PC-3 (cell line): ENCODE measurements around the gene SAE1.

Experiments
- EZH2 ChIP-seq: fragments of 300-600 bp; sonication (generic); IDR thresholded peaks from one replicate; pipeline ENCODE4 v1.6.1; 2017; ENCODE audit warnings: antibody characterized with exemption, mild to moderate bottlenecking, low read length; ENCODE audit not compliant: unreplicated experiment
- EZH2phosphoT487 ChIP-seq: fragments of 300-600 bp; sonication (generic); IDR thresholded peaks from 2 replicates; pipeline ENCODE4 v1.6.1; 2018; ENCODE audit warnings: mild to moderate bottlenecking, antibody characterized with exemption, low read length, borderline replicate concordance
- TF ChIP-seq, protein P1 (sequence below): fragments of 300-600 bp; sonication (generic); conservative IDR thresholded peaks from 2 replicates; pipeline ENCODE4 v1.5.1; 2017; ENCODE audit warnings: antibody characterized with exemption, low read depth, mild to moderate bottlenecking, low read length

DNA sequence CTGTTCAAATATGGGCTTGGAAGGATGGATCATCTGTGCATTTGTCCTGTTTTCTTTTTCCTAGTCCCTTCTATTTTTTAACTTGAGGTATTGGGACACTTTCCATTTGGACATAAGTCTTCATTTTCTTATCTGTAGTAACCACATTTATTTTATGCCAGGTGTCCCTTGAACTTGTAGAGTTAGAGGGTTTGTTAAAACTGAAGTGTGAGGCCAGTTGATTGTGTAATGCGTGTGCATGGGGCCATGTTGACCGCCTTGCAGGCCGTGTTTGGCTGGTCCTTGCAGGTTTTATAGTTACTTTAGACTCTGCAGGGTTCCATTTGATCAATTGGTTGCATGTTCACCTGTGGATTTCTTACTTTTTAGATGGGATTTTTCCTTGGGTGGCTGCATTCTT lies 21.0 kb downstream of the SAE1 start:
- TF ChIP-seq EZH2phosphoT487: no peak
- TF ChIP-seq, protein P1, sequence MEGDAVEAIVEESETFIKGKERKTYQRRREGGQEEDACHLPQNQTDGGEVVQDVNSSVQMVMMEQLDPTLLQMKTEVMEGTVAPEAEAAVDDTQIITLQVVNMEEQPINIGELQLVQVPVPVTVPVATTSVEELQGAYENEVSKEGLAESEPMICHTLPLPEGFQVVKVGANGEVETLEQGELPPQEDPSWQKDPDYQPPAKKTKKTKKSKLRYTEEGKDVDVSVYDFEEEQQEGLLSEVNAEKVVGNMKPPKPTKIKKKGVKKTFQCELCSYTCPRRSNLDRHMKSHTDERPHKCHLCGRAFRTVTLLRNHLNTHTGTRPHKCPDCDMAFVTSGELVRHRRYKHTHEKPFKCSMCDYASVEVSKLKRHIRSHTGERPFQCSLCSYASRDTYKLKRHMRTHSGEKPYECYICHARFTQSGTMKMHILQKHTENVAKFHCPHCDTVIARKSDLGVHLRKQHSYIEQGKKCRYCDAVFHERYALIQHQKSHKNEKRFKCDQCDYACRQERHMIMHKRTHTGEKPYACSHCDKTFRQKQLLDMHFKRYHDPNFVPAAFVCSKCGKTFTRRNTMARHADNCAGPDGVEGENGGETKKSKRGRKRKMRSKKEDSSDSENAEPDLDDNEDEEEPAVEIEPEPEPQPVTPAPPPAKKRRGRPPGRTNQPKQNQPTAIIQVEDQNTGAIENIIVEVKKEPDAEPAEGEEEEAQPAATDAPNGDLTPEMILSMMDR: no peak
- TF ChIP-seq EZH2: no peak
